HG03280 (cell line): ENCODE measurements around the gene COQ2.
A peak's percentile ranks its signal among the peaks of the same experiment; 100 is the strongest.
"Not testable (repeated sequence)": the region's sequence is repeated elsewhere in the genome, so short reads cannot be mapped to it uniquely, and the experiment has no call there.

ENCODE experiments used
- ATAC-seq: cut with Tn5 transposase; IDR thresholded peaks from one replicate; pipeline ENCODE4 v1.9.1; 2021; ENCODE audit warnings: mild to moderate bottlenecking, moderate library complexity; ENCODE audit not compliant: unreplicated experiment

COQ2 gene

DNA sequence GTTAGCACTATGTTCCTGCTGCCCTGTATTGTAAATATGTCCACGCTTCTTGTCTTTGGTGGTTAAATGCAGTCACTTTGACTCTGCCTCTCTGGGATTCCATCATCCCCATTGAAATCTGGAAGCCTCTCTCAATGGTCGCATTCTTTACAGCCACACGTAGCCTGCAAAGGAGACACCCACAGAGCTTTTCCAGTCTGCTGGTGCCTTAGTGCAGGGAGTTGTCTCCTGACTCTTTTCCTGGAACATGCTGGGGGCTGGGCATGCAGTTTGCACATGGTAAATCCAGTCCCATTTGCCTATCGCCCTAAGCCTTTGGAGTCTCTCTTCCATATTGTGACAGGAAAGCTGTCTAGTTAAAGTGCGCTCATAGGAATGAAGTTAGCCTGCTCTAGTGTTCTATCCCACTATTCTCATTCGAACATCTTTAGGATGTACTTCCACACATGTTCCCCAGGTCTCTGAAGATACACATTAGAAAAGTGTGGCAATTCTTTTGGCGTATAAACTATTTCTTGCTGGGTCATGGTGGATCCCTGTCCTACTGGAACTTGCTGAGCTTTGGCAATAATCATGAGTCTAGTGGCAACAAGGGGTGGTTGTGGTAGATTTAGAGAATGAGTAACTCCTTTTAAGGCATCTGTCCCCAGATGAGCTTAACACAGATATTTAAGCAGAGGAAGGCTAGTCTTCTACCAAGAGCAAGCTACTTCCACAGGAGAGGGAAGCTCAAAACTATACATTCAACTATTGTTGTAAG lies 33.7 kb downstream of the COQ2 start:
- ATAC-seq = no peak

- ATAC-seq = no peak
Measured at GRCh38 chr4:83248486-83248885, 36.1 kb downstream of the COQ2 start.

GRCh38 chr4:83247415-83248357 lies 36.9 kb downstream of the COQ2 start:
- no peak for ATAC-seq

DNA sequence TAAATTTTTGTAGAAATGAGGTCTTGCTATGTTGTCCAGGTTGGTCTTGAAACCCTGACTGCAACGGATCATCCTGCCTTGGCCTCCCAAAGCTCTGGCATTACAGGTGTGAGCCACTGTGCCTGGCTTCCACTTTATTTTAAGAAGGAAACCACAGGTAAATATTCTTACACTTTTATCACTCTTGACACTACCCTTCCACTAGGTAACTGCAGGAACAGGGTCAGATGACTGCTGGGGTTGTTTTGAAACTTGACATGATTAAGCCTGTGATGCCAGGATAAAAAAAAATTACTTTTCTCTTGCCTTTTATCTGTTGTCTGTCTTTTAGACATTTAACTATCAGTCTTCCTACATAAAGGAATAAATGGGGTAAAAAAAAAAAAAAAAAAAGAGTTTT lies 43.5 kb downstream of the COQ2 start:
- no peak for ATAC-seq

GRCh38 chr4:83240379-83240875 lies 44.2 kb downstream of the COQ2 start:
- ATAC-seq = peak; percentile 83

GRCh38 chr4:83238393-83239248 lies 46.0 kb downstream of the COQ2 start:
- no peak for ATAC-seq

GRCh38 chr4:83237591-83237990 lies 47.0 kb downstream of the COQ2 start:
- no peak for ATAC-seq

DNA sequence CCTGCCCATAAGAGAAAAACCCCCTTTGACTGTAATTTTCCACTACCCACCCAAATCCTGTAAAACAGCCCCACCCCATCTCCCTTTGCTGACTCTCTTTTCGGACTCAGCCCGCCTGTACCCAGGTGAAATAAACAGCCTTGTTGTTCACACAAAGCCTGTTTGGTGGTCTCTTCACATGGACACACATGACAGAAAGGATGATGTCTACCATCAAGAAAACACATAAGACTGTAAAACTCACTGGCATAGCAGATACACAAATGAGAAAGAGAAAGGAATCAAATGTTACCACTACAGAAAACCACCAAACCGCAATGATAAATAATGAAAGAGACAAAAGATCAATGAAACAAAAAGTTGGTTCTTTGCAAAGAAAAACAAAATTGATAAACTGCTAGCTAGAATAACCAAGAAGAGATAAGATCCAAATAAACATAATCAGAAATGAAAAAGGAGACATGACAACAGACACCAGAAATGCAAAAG lies 48.9 kb downstream of the COQ2 start:
- not testable (repeated sequence) for ATAC-seq

GRCh38 chr4:83234902-83235644 lies 49.5 kb downstream of the COQ2 start:
- no peak for ATAC-seq

DNA sequence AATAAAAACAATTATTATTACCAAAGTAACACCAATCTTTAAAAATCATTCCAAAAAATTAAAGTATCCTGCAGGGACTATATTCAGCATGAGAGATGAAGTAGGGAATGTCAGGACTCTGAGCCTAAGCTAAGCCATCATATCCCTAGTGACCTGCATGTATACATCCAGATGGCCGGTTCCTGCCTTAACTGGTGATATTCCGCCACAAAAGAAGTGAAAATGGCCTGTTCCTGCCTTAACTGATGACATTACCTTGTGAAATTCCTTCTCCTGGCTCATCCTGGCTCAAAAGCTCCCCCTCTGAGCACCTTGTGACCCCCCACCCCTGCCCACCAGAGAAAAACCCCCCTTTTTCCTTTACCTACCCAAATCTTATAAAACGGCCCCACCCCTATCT lies 50.2 kb downstream of the COQ2 start:
- ATAC-seq = not testable (repeated sequence)

- ATAC-seq = no peak
Measured at GRCh38 chr4:83232082-83232481, 52.5 kb downstream of the COQ2 start.

DNA sequence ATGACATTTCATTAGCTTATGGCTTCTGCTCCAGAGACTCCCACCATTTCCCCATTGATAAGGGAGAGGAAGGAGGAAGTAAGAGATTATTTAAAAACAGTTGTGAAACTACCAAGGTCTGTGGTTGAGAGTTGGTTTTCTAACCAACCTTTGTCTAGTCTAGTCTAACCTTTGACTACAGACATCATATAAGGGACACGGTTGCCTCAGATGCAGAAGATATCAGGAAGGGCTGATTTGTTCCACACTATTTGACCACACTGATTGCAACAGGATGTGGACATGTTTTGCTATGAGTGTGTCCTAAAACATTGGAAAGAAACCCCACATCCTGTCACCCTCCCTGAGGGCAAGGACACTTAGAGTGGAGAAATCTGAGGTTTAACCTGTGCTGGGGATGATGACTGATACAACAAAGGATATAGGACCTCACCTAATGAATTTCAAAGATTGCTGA lies 53.0 kb downstream of the COQ2 start:
- ATAC-seq = peak; percentile 66

DNA sequence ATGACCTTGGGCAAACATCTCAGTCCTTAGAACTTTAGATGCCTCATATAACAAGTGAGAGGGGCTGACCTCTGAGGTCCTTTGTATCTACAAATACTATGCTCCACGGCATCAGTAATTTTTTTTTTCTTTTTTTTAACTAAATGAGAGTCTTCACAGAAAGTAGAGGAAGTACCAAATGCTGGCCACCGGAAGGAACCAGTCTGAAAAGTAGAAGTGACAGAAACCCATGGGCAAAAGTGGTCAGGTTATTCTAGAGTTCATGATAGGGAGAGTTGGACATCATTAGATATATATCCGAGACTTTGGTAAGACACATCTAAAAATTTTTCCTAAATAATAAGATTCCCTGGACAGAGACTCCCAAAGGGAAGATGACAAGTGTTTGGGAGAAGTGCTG lies 53.7 kb downstream of the COQ2 start:
- ATAC-seq = no peak

DNA sequence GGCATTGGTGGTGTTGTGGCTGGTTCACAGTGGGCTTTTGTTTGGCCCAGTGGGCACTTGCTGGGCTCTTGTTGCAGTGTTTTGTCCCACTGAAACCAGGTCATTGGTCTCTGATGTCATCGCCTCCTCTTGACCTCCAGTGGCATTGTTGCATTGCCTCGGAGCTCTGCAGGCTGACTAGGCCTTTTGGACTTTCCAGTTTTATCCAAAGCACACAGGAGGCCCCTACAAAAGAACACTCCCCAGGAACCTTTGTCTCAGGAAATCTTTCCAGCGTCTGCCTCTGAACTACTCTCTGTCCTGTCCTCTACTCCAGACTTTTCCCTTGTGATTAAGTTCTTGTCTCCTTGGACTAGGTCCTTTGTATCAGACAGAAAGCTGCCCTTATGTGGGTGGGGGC lies 54.8 kb downstream of the COQ2 start:
- no peak for ATAC-seq

DNA sequence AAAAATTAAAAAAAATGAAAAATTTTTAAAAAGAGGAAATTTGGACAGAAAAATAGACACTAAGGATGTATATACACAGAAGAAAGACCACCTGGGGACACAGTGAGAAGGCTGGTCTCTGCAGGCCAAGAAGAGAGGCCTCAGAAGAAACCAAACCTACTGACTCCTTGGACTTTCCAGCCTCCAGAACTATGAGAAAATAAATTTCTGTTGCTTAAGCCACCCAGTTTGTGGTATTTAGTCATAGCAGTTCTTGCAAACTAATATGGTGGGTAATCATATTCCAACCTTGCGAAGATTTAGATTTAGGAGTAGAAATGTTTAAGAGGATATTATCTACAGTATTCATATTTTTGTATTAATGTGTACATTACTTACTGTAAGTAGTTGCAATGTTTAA lies 56.4 kb downstream of the COQ2 start:
- no peak for ATAC-seq

- no peak for ATAC-seq
Measured at GRCh38 chr4:83224502-83225197, 59.9 kb downstream of the COQ2 start.

DNA sequence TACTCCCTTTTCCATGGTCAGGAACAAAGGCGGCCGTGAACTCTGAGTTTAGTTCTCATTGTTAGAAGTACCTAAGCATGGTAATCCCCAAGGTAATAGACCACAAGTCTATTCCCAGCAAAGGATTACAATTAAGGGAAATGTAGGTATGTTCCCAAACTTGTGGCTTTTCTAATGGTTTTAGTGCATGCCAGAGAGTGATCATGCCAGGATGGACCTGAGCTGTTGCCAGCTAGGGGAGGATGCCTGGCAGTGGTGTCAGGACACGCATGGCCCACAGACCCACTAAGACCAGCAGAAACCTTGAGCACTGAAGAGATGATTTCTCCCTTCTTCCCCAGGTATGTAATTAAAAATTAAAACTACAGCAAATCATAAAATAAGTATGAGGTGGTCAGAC lies 60.8 kb downstream of the COQ2 start:
- ATAC-seq = no peak

DNA sequence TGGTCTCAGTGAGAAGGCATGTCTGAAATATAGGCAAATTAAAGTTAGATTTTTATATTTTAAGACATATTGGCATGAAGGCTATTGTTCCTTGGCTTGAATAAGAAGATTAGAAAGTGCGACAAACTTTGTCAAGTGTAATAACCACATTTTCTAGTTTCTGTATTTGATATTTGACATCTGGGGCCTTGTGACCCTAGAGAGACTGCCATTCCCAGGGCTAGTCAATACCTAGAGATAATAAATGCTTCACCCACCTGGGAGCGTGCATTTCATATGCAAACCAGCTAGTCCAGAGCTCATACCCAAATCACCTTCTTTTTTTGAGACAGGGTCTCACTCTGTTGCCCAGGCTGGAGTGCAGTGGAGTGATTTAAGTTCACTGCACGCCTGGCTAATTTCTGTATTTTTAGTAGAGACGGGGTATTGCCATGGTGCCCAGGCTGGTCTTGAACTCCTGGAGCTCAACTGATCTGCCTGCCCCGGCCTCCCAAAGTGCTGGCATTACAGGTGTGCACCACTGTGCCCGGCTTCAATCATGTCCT lies 62.6 kb downstream of the COQ2 start:
- peak; percentile 48 for ATAC-seq
